ENCODE results near the gene RIC1.
"Not testable (repeated sequence)": the region's sequence is repeated elsewhere in the genome, so short reads cannot be mapped to it uniquely, and the experiment has no call there.

The RIC1 gene

GRCh38 chr9:5671711-5672353 is 42.9 kb downstream of the RIC1 start:
- no peak for DNase-seq (ENCODE audit: low read depth in 2 of 2)

- not testable (repeated sequence) for DNase-seq (ENCODE audit: low read depth in 2 of 2)
These were observed 46.1 kb downstream of the RIC1 start for GRCh38 chr9:5675046-5675445.

- not testable (repeated sequence) for DNase-seq (ENCODE audit: low read depth in 2 of 2)
These were observed 54.7 kb downstream of the RIC1 start for GRCh38 chr9:5683591-5683990.

DNA sequence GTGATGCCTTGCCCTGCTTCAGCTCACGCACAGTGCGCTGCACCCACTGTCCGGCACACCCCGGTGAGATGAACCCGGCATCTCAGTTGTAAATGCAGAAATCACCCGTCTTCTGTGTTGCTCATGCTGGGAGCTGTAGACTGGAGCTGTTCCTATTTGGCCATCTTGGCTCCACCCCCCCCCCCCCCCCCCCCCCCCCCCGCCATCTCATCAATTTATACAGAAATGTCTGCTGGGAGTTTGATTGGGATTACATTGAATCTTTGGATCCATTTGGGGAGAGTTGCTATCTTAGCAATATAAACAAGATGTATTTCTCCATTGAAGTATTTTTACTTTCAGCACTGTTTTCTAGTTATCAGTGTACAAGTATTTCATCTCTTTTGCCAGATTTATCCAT is 55.2 kb downstream of the RIC1 start:
- DNase-seq (ENCODE audit: low read depth in 2 of 2) = no peak

DNA sequence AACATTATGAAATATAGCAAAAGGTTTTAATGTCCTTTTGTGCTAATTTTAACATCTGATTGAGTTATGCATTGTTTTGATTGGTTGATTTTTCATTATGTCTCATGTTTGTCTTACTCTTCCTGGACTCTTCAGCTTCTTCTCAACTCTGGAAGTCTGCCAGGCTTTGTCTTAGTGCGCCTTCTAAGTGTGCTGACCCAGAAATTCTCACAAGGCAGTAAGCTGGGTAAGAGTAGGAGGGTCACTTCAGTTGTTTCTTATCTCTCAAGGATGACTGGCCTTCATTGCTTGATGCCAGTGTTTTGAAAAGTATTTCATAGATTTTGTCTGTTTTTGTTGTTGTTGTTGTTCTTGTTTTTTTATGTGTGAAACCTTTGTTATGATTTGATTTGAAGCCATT is 59.2 kb downstream of the RIC1 start:
- no peak for DNase-seq (ENCODE audit: low read depth in 2 of 2)

DNA sequence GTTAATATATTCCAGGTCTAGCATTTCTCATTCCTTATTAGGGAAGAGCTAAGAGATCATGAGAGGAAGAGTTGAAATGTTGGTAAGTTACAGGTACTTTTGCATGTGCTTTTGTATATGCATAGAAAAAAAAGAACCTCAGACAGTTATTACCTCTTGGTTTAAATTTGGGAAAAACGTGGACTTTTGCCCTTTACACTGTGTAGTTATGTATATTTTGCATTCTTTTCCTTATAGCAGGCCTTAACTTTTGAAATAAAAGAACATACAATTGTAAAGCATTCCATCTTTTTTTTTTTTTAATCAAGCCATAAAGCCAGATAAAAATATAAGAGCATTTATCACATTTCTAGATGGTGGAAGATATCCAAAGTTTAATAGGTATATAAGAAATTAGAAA is 61.4 kb downstream of the RIC1 start:
- no peak for DNase-seq (ENCODE audit: low read depth in 2 of 2)

- DNase-seq (ENCODE audit: low read depth in 2 of 2) = no peak
These were observed 67.0 kb downstream of the RIC1 start for GRCh38 chr9:5695860-5696259.

DNA sequence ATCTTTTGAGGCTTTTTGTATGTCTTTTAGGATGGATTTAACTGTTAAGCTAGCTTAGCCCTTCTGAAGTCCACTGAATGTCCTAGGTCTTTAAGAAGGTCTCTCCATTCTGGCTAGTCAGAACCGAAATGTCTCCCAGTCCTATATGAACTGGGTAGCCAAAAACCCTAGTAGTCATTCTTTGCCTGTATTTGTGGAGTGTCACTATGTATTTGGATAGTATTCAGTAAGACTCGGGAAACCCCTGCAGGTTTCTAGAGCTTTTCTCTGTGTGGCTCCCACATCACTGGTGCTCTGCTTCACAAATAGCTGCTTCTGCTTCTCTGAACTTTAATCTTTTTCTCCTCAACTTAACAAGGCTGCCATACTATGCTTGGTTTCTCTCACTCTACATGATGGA is 68.0 kb downstream of the RIC1 start:
- DNase-seq (ENCODE audit: low read depth in 2 of 2) = no peak

- no peak for DNase-seq (ENCODE audit: low read depth in 2 of 2)
These were observed 69.1 kb downstream of the RIC1 start for GRCh38 chr9:5698004-5698403.

GRCh38 chr9:5698810-5699556 is 70.1 kb downstream of the RIC1 start:
- DNase-seq (ENCODE audit: low read depth in 2 of 2) = no peak

DNA sequence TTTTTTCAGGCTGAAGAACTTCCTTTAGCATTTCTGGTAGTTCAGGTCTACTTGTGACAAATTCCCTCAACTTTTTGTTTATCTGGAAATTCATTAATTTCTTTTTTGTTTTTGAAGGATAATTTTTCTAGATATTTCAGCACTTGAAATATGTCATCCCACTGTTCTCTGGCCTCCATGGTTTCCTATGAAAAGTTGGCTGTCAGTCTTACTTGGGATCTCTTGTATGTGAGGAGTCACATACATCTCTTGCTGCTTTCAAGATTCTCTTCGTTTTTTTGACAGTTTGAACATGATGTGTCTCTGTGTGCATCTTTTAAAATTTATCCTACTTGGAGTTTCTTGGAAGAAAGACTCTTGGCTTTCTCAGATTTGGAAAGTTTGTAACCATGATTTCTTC is 79.5 kb downstream of the RIC1 start:
- no peak for DNase-seq (ENCODE audit: low read depth in 2 of 2)

- DNase-seq (ENCODE audit: low read depth in 2 of 2) = no peak
These were observed 83.9 kb downstream of the RIC1 start for GRCh38 chr9:5712651-5713390.

DNA sequence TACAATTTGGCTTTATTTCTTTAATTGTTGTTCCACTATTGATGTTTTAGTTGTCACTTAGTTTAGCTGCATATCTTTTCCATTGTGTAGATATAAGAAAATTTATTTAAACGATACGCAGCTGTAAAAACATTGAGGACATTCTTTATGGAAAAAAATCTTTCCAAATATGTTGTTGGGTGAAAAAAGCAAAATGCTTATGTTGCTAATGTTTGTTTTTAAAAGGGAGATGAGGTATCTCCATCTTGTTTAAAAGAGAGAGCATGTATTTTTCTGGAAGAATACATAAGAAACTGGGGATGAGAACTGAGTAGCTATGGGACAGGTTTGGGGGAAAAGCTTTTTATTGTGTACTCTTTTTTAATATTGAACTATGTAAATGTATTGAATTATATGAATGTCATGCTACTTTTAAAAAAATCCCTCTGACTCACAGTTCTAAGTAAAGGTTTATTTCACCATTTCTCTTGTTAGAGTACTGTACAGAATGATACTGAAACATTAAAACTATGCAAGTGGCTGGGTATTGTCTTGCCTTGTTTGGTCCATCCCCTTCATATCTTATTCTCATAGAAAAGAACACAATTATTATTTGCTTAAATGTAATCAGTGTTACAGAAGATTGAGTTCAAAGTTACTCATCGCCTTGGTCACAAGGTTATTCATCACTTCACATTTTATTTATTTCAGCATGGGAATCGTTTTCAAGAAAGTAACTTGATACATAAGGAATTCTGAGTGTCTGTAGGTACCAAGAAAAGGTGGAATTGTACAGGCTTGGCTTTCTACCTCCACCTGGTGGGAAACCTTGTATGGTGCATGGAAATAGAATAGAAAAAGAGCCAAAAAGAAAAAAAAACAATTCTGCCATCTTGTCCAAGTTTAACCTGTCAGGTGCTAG is 85.8 kb downstream of the RIC1 start:
- no peak for DNase-seq (ENCODE audit: low read depth in 2 of 2)

DNA sequence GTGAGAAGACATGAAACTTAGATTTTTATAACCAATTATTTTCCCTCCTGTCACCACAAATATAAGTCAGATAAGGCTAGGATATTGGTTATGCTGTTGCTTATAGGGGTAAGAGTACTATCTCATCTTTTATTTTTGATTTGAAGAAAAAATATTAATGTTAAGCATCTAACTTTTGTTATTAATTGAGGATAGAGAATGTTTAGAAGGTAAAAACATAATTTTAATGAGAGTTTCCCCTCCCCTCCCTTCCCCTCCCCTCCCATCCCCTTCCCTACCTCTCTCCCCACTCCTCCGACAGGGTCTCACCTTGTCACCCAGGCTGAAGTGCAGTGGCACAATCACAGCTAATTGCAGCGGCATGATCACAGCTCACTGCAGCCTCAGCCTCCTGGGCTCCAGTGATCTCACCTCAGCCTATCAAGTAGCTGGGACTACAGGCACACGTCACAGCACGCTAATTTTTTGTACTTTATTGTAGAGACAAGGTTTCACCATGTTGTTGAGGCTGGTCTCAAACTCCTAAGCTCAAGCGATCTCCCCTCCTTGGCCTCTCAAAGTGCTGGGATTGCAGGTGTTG is 86.7 kb downstream of the RIC1 start:
- DNase-seq (ENCODE audit: low read depth in 2 of 2) = no peak

DNA sequence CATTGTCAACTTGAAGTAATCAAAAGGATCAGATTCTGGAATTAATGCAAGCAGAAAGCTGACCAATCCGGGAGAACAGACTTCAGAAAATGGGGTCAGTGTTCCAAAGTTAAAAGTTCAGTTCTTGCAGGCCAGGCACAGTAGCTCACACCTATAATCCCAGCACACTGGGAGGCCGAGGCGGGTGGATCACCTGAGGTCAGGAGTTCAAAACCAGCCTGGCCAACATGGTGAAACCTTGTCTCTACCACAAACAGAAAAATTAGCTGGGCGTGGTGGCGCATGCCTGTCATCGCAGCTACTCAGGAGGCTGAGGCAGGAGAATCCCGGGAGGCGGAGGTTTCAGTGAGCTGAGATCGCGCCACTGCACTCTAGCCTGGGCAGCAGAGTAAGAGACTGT is 88.5 kb downstream of the RIC1 start:
- DNase-seq (ENCODE audit: low read depth in 2 of 2) = not testable (repeated sequence)

GRCh38 chr9:5718296-5719032 is 89.6 kb downstream of the RIC1 start:
- DNase-seq (ENCODE audit: low read depth in 2 of 2) = no peak

DNA sequence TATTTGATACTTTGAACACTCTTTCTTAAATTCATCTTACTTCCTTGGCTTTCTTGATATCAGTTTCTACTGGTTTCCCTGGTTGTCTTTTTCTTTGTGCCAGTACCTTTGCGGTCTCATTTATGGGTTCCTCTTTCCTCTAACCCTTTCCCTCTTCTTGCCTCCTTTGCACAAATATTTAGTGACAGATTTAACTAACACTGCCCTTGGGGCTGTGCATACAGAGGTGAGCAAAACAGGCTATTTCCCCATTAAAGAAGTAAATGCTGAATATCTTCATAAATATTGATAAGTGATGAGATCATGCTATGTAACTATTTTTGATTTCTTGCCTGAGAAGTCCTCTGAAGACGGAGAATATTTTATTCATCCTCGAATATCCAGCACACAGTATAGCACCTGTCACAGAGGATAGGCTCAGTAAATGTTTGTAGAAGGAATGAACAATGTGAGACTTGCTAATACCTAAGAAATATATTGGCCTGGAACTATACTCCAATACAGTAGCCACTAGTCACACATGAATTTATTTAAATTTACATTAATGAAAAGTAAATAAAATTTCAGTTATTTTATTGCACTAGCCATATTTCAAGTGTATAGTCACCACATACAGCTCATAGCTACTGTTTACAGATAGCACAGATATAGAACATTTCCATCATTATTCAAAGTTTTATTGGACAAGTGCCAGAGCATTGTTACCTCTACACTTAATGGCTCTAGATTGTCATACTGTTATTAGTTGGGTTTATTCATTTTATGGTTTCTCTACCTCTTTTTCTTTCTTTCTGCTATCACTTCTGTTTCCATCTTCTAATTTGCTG is 90.4 kb downstream of the RIC1 start:
- DNase-seq (ENCODE audit: low read depth in 2 of 2) = no peak

- no peak for DNase-seq (ENCODE audit: low read depth in 2 of 2)
These were observed 91.2 kb downstream of the RIC1 start for GRCh38 chr9:5720151-5720550.

DNA sequence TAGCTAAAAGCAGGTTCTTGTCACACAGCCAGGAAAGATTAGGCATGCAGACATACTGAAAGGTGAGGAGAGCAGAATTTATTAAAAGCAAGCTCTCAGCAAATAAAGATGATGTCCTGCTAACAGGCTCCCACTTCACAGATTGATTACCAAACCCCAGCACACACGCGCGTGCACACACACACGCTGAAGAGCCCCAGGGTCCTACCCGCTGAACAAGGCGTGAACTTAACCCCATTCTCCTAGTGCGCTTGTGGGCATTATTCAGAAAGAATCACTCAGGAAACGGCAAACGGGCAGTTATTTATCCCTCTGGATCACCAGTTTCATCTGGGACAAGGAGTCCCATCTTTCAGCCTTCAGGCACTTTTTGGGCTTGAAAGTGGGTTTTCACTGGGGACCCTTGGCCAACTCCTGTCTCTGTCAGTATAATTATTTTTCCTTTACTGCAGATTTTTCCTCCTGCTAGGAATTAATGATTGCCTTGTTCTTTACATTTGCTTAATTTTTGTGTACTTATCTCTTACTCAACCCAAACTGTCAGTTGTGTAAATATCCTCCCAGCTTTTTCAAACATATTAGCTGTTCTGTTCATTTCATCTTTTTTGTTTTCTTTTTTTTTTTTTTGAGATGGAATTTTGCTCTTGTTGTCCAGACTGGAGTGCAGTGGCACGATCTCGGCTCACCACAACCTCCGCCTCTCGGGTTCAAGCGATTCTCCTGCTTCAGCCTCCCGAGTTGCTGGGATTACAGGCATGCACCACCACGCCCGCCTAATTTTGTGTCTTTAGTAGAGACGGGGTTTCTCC is 92.6 kb downstream of the RIC1 start:
- DNase-seq (ENCODE audit: low read depth in 2 of 2) = no peak
